ENCODE measurements around the gene NUP43. TPM values are rescaled to one million over a fixed set of nuclear protein-coding genes. Genes with fewer than 3 reads are reported as not detected.
A peak's percentile ranks its signal among the peaks of the same experiment; 100 is the strongest.

The NUP43 gene
- total and polyA plus RNA-seq, 2 of the 13 experiments (the other 11 are each of a cell fraction or from before 2014, with no cell fraction given): 38.9 to 85.1 TPM

- TF ChIP-seq AHDC1 (CRISPR knock-in tag; IDR thresholded peaks at IDR 0.05; ENCODE audit: borderline replicate concordance): no peak
- peak; percentile 90; the same call in 1 of the 2 replicates for TF ChIP-seq ZNF280B (CRISPR knock-in tag; IDR thresholded peaks at IDR 0.05; ENCODE audit: borderline replicate concordance)
- no peak for TF ChIP-seq DDIT3 (CRISPR knock-in tag; IDR thresholded peaks at IDR 0.05)
- TF ChIP-seq ZNF720 (CRISPR knock-in tag; IDR thresholded peaks at IDR 0.05): no peak
- TF ChIP-seq RFXANK (CRISPR knock-in tag; IDR thresholded peaks at IDR 0.05): peak; percentile 68; the same call in 1 of the 2 replicates
- peak; percentile 51 for TF ChIP-seq BCL6 (CRISPR knock-in tag; IDR thresholded peaks at IDR 0.05)
- TF ChIP-seq ZBED4 (CRISPR knock-in tag; IDR thresholded peaks at IDR 0.05; ENCODE audit: borderline replicate concordance): no peak; the same call in 1 of the 2 replicates
- no peak for TF ChIP-seq FOSL1 (CRISPR knock-in tag; IDR thresholded peaks at IDR 0.05; ENCODE audit: borderline replicate concordance)
- no peak for TF ChIP-seq ZNF704 (CRISPR knock-in tag; IDR thresholded peaks at IDR 0.05; ENCODE audit: borderline replicate concordance)
- TF ChIP-seq MTA1 (CRISPR knock-in tag; IDR thresholded peaks at IDR 0.05; ENCODE audit: borderline replicate concordance): 0 out of 2 replicates have a peak, but pooled peaks have one; percentile 71
- no peak for TF ChIP-seq ETV5 (CRISPR knock-in tag; IDR thresholded peaks at IDR 0.05; ENCODE audit: borderline replicate concordance)
- peak; percentile 62 for TF ChIP-seq HCFC1 (IDR thresholded peaks at IDR 0.05; ENCODE audit: low read depth, low read length)
- no peak for TF ChIP-seq REXO4 (CRISPR knock-in tag; IDR thresholded peaks at IDR 0.05; ENCODE audit: borderline replicate concordance)
- TF ChIP-seq MAFF (IDR thresholded peaks at IDR 0.05; ENCODE audit: low read depth, low read length): peak; percentile 65
- TF ChIP-seq ZNF782 (CRISPR knock-in tag; IDR thresholded peaks at IDR 0.05; ENCODE audit: borderline replicate concordance): 0 out of 2 replicates have a peak, but pooled peaks have one; percentile 85
These were observed at the start of gene NUP43 (continued) for GRCh38 chr6:149746147-149746946.

Measured in HepG2 (cell line).